ENCODE measurements around the gene AFAP1.

DNA sequence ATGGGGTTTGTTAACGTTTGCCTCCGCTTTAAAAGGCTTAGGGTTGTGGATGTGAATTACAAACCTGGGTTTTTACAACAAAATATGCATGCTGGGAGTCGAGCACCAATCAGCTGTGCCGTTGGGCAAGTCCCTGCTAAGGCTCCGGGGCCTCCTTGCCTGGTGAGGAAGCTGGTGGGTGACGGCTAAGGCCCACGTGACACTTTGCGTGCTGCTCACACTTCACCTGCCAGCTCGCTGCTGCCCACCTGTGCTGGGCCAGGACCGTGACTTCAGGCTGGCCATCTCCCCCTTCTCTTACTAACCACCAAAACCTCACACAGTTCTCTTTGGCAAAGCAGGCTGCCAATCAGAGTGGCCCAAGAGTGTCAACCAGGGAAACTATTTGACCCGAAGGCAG lies 178.3 kb downstream of the AFAP1 start:
- TF ChIP-seq, protein P1, sequence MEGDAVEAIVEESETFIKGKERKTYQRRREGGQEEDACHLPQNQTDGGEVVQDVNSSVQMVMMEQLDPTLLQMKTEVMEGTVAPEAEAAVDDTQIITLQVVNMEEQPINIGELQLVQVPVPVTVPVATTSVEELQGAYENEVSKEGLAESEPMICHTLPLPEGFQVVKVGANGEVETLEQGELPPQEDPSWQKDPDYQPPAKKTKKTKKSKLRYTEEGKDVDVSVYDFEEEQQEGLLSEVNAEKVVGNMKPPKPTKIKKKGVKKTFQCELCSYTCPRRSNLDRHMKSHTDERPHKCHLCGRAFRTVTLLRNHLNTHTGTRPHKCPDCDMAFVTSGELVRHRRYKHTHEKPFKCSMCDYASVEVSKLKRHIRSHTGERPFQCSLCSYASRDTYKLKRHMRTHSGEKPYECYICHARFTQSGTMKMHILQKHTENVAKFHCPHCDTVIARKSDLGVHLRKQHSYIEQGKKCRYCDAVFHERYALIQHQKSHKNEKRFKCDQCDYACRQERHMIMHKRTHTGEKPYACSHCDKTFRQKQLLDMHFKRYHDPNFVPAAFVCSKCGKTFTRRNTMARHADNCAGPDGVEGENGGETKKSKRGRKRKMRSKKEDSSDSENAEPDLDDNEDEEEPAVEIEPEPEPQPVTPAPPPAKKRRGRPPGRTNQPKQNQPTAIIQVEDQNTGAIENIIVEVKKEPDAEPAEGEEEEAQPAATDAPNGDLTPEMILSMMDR (conservative IDR thresholded peaks at IDR 0.05; ENCODE audit: low read length): no peak
- TF ChIP-seq EZH2phosphoT487 (IDR thresholded peaks at IDR 0.05; ENCODE audit: borderline replicate concordance): no peak

Data from Loucy (cell line).